Measurements from ENCODE around the gene ISYNA1. TPM values are rescaled to one million over a fixed set of nuclear protein-coding genes. Genes with fewer than 3 reads are reported as not detected.

The ISYNA1 gene
- total and polyA plus RNA-seq, 2 of the 13 experiments (the other 11 are each of a cell fraction or from before 2014, with no cell fraction given): 29.6 to 48.5 TPM

DNA sequence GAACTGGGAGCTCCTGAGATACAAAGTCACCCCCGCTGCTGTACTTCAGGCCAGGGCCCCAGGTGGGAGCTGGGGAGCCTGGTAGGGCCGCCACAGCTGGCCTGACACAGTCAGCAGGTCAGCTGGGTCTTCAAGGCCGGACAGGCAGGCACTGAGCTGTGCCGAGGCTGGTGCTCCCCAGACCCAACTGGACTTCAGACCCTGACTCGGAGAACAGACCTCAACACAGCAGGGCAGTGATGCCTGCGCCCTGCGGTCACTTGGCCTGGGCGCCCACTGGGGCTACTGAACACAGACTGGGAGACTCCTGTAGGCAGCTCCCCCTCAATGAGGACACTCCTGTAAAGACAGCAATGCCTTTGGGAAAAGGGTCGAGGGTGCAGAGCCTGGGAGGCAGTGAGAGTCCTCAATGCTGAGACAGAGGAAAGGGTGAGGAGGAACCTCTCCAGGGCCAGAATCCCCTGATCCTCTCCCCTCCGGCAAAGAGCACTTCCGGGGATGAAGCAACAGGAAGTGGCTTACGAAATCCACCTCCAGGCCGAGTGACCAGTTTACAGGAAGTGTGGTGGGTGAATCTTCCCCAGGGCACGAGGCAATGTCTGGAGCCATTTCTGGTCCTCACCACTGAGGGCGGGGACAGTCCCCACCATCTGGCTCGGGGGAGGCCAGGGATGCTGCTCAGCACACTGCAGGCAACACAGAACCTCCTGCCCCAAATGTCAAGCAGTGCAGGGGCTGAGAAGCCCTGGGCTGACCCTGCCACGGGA, 40.8 kb upstream of the ISYNA1 start (continued):
- TF ChIP-seq RARG (CRISPR knock-in tag; IDR thresholded peaks at IDR 0.05; ENCODE audit: low read depth) (no peak), ZBTB7B (CRISPR knock-in tag; IDR thresholded peaks at IDR 0.05) (peak; percentile 62; the same call in 1 of the 2 replicates), DNMT1 (CRISPR knock-in tag; IDR thresholded peaks at IDR 0.05) (0 out of 2 replicates have a peak, but pooled peaks have one; percentile 38), ZNF382 (CRISPR knock-in tag; IDR thresholded peaks at IDR 0.05; ENCODE audit: borderline replicate concordance) (no peak), HHEX (CRISPR knock-in tag; IDR thresholded peaks at IDR 0.05) (no peak), RARA (CRISPR knock-in tag; IDR thresholded peaks at IDR 0.05) (peak; percentile 82), EHMT2 (IDR thresholded peaks at IDR 0.05; ENCODE audit: borderline replicate concordance, low read depth, low read length) (no peak), ZHX2 (IDR thresholded peaks at IDR 0.05; ENCODE audit: low read depth) (peak; percentile 69), ZHX2 (CRISPR knock-in tag; IDR thresholded peaks at IDR 0.05; ENCODE audit: borderline replicate concordance) (no peak), MLX (CRISPR knock-in tag; IDR thresholded peaks at IDR 0.05) (peak; percentile 96), HMG20A (CRISPR knock-in tag; IDR thresholded peaks at IDR 0.05; ENCODE audit: borderline replicate concordance) (peak; percentile 78), NCOA2 (CRISPR knock-in tag; IDR thresholded peaks at IDR 0.05) (peak; percentile 88), HMGA1 (CRISPR knock-in tag; conservative IDR thresholded peaks at IDR 0.05) (no peak), ZSCAN9 (CRISPR knock-in tag; IDR thresholded peaks at IDR 0.05; ENCODE audit: borderline replicate concordance) (peak; percentile 87), ZSCAN5A (CRISPR knock-in tag; IDR thresholded peaks at IDR 0.05; ENCODE audit: borderline replicate concordance) (no peak), ZBTB1 (CRISPR knock-in tag; IDR thresholded peaks at IDR 0.05; ENCODE audit: borderline replicate concordance) (no peak)
- TF ChIP-seq, protein P1, sequence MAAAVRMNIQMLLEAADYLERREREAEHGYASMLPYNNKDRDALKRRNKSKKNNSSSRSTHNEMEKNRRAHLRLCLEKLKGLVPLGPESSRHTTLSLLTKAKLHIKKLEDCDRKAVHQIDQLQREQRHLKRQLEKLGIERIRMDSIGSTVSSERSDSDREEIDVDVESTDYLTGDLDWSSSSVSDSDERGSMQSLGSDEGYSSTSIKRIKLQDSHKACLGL (CRISPR knock-in tag; IDR thresholded peaks at IDR 0.05): peak; percentile 83
- TF ChIP-seq, protein P2, sequence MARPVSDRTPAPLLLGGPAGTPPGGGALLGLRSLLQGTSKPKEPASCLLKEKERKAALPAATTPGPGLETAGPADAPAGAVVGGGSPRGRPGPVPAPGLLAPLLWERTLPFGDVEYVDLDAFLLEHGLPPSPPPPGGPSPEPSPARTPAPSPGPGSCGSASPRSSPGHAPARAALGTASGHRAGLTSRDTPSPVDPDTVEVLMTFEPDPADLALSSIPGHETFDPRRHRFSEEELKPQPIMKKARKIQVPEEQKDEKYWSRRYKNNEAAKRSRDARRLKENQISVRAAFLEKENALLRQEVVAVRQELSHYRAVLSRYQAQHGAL (CRISPR knock-in tag; IDR thresholded peaks at IDR 0.05; ENCODE audit: not compliant biosample characterization): no peak
- TF ChIP-seq, protein P3, sequence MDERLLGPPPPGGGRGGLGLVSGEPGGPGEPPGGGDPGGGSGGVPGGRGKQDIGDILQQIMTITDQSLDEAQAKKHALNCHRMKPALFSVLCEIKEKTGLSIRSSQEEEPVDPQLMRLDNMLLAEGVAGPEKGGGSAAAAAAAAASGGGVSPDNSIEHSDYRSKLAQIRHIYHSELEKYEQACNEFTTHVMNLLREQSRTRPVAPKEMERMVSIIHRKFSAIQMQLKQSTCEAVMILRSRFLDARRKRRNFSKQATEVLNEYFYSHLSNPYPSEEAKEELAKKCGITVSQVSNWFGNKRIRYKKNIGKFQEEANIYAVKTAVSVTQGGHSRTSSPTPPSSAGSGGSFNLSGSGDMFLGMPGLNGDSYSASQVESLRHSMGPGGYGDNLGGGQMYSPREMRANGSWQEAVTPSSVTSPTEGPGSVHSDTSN (CRISPR knock-in tag; IDR thresholded peaks at IDR 0.05): no peak
